ENCODE measurements around the gene COL4A2.

COL4A2 gene

GRCh38 chr13:110466266-110466915, 159.3 kb downstream of the COL4A2 start:
- DNase-seq (ENCODE audit: low read depth) = no peak
- H3K4me3 ChIP-seq (ENCODE audit: control insufficient read depth, low read depth, low read length) = no peak overlapping the region
- TF ChIP-seq, protein P1, sequence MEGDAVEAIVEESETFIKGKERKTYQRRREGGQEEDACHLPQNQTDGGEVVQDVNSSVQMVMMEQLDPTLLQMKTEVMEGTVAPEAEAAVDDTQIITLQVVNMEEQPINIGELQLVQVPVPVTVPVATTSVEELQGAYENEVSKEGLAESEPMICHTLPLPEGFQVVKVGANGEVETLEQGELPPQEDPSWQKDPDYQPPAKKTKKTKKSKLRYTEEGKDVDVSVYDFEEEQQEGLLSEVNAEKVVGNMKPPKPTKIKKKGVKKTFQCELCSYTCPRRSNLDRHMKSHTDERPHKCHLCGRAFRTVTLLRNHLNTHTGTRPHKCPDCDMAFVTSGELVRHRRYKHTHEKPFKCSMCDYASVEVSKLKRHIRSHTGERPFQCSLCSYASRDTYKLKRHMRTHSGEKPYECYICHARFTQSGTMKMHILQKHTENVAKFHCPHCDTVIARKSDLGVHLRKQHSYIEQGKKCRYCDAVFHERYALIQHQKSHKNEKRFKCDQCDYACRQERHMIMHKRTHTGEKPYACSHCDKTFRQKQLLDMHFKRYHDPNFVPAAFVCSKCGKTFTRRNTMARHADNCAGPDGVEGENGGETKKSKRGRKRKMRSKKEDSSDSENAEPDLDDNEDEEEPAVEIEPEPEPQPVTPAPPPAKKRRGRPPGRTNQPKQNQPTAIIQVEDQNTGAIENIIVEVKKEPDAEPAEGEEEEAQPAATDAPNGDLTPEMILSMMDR (IDR thresholded peaks at IDR 0.05; ENCODE audit: control insufficient read depth, insufficient read depth, low read depth, low read length, missing control alignments) = no peak

DNA sequence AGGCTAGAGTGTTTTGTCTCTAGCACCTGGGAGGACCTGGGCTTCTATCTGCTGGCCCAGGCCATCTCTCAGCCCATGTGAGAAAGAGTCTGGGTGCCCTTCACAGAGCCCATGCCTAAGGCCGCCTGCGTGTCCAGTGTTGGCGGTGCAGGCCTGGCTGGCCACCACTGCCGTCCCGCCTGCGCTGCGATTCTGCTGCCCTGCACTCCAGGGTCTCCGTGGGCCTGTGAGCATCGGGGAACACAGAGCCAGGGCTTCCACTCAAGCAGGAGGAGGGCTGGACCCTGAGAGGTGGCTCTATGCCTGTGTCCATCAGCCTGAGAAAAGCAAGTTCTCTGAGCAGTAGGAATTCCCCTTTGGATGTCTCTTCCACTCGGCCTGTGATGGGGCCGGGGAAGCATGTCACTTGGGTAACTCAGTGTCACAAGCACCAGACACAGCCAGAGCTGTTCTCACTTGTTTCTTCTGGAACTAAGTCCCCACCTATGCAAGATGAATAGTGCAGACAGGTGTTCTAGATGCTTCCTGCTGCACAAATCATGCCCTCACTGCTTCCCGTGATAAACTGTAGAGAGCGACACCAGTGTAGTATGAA, 160.5 kb downstream of the COL4A2 start:
- no peak overlapping the region for H3K4me3 ChIP-seq (ENCODE audit: control insufficient read depth, low read depth, low read length)
- TF ChIP-seq, protein P1 (IDR thresholded peaks at IDR 0.05; ENCODE audit: control insufficient read depth, insufficient read depth, low read depth, low read length, missing control alignments) = no peak
- no peak for DNase-seq (ENCODE audit: low read depth)

GRCh38 chr13:110468986-110469495, 162.0 kb downstream of the COL4A2 start:
- H3K4me3 ChIP-seq (ENCODE audit: control insufficient read depth, low read depth, low read length) = no peak overlapping the region
- DNase-seq (ENCODE audit: low read depth) = no peak
- TF ChIP-seq, protein P1 (IDR thresholded peaks at IDR 0.05; ENCODE audit: control insufficient read depth, insufficient read depth, low read depth, low read length, missing control alignments) = no peak

DNA sequence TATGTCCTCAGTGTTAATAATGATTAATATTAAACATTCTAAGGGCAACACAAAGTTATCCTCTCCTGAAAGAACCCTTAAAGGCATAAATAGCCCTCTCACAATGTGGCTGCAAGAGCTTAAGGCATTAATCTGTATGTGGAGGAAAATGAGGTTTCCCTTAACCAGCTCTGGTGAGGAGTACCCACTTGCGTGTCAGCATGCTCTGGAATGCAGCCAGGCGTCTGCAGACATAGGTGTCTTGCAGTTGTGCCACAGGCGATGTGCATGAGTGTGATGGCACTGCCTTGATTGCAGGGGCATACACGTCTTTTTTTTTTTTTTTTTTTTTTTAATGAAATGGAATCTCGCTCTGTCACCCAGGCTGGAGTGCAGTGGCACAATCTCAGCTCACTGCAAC, 162.5 kb downstream of the COL4A2 start:
- H3K4me3 ChIP-seq (ENCODE audit: control insufficient read depth, low read depth, low read length) = no peak overlapping the region
- DNase-seq (ENCODE audit: low read depth) = no peak
- TF ChIP-seq, protein P1 (IDR thresholded peaks at IDR 0.05; ENCODE audit: control insufficient read depth, insufficient read depth, low read depth, low read length, missing control alignments) = no peak

DNA sequence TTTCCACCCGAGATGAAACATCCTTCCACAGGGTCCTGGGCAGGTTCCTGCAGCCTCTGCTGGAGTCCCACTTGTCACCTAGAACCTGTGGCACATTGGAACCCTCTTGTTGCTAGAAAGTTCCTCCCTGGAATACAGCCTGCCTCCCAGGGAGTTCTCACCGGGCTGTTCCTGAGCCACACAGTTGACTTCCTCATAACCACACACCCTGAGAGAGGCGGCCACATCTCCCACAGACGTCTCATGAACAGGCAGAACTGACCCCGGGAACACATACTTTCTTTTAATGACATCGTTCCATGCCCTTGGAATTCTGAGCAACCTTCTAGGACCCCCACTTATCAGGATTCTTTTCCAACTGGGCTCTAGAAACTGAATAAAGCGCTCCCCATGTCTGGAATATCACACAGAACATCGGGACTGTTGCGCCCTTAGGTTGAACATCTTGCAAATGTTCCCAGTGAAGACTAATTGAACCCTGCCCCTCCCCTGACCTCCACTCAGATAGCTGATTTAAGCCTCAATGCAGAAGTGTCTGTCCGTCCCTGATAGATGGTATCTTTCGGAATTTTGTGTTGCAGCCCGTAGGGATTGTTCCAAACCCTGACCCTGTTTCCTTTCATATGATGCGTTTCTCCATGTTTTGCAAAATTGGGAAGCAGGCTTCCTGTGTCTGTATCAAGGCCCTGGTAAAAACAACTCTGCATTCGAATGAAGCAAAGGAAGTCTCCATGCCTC, 163.4 kb downstream of the COL4A2 start:
- DNase-seq (ENCODE audit: low read depth) = no peak
- TF ChIP-seq, protein P1 (IDR thresholded peaks at IDR 0.05; ENCODE audit: control insufficient read depth, insufficient read depth, low read depth, low read length, missing control alignments) = no peak
- H3K4me3 ChIP-seq (ENCODE audit: control insufficient read depth, low read depth, low read length) = no peak overlapping the region

DNA sequence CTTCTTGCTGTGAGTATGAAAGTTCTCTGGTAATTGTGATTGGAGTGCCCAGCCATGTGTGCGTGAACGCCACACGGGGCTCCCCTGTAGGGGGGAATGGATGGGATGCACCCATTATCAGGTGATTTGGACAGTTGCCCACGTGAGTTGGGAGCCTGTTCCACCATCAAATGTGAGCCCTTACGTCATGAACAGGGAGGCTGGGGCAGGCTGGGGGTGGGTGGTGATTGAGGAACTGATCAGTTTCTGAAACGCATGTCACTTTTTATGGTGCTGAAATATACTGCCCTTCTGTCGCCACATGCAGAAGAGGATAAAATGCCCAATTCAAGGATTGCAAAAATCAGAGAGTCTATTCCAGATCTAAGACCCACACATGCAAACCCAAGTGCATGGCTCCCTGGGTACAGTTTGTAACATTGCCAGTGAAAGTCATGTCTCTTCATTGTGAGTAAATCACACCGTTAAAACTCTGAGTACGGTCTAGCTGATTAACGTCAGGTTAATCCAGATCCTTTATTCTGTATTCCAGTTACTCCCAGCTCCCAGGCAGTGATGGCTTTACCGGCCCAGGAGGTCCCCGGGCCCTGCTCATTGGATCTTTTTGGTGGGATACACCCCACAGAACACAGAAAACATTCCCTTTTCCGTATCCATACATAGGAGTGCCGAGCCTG, 164.2 kb downstream of the COL4A2 start:
- no peak overlapping the region for H3K4me3 ChIP-seq (ENCODE audit: control insufficient read depth, low read depth, low read length)
- no peak for DNase-seq (ENCODE audit: low read depth)

More for the DNA sequence above, 164.2 kb downstream of the COL4A2 start:
- TF ChIP-seq, protein P1 (IDR thresholded peaks at IDR 0.05; ENCODE audit: control insufficient read depth, insufficient read depth, low read depth, low read length, missing control alignments) = no peak

Measured in AG09309 (cell line).